Left lung (tissue), 14 donors: ENCODE data around the gene L3MBTL1. TPM values are rescaled to one million over a fixed set of nuclear protein-coding genes. Genes with fewer than 3 reads are reported as not detected.

Experiments
- ATAC-seq: fragments of 200-7000 bp; cut with Tn5 transposase; one replicate; pipeline ENCODE4 v1.9.1; 2020; ENCODE audit warnings: moderate library complexity
- DNase-seq, 4 donors: peaks; one replicate each; pipeline ENCODE4 v3.0.0-alpha.2; 2013 to 2020
- H3K27ac ChIP-seq, 2 donors: fragments of 200-600 bp; sonication (generic) in 1 of 2; one replicate each; pipeline versions ENCODE4 v1.5.0 to v1.8.0; 2020 to 2021
- H3K27me3 ChIP-seq, 2 donors: fragments of 200-600 bp; sonication (generic) in 1 of 2; one replicate each; pipeline versions ENCODE4 v1.5.0 to v1.8.0; 2020 to 2021
- H3K36me3 ChIP-seq, 2 donors: fragments of 200-600 bp; sonication (generic) in 1 of 2; one replicate each; pipeline versions ENCODE4 v1.5.0 to v1.8.0; 2020 to 2021
- H3K4me1 ChIP-seq, 2 donors: fragments of 200-600 bp; one replicate each; pipeline ENCODE4 v1.8.0; 2021
- H3K4me3 ChIP-seq, 2 donors: fragments of 200-600 bp; sonication (generic) in 1 of 2; one replicate each; pipeline versions ENCODE4 v1.5.0 to v1.8.0; 2020 to 2021; ENCODE audit warnings: mild to moderate bottlenecking in 1 of 2
- H3K9me3 ChIP-seq, 2 donors: fragments of 200-600 bp; sonication (generic) in 1 of 2; one replicate each; pipeline versions ENCODE4 v1.5.0 to v1.8.0; 2020 to 2021
- intact Hi-C, 2 donors: fragments of 100-400 bp; cut with DNase I; formaldehyde crosslinking; loops; one replicate each; pipeline versions ENCODE4 v1.11.2 to v1.14.2; 2022
- long read RNA-seq, 12 donors: library from polyadenylated mRNA in 2 of 12; unstranded in 2 of 12; transcript quantifications; one replicate each; pipeline ENCODE4 v2.0.0 and lab custom pipeline, GENCODE V29; 2019 to 2026
- polyA plus RNA-seq, 6 donors: library from polyadenylated mRNA; unstranded; fragments of 120-200 nt; gene quantifications; one replicate each; pipeline ENCODE4 v1.2.1, GENCODE V29; 2013; ENCODE audit not compliant: insufficient read length in 6 of 6
- total RNA-seq, 2 donors: library from RNA; stranded (reverse); fragmentation: NEBNext Ultra II Directional; extraction: Animal tissue kit (Norgen Biotek cat#: 25700); gene quantifications; one replicate each; pipeline ENCODE4 v1.2.1, GENCODE V29; 2021
- TF ChIP-seq, protein P1 (sequence below), 2 donors: fragments of 200-600 bp; sonication (generic) in 1 of 2; IDR thresholded peaks; one replicate each; pipeline versions ENCODE4 v1.5.0 to v1.8.0; 2021; ENCODE audit warnings: antibody characterized with exemption in 2 of 2
- donor health status: DM: no; HTN: yes; CAD: no.
- donor health status: DM: no; HTN: no; CAD: no.

Gene L3MBTL1
- total RNA-seq (1 to 10 TPM; 8.1 to 8.7 TPM), polyA plus RNA-seq (10 to 100 TPM; 14.3 to 25.4 (median 20.4) TPM)
- long read RNA-seq, donor 1, partial matches to known transcripts = 0 of 4 reads
- long read RNA-seq, donor 1, other reads (novel, unspliced or antisense) = 0 of 4 reads
- long read RNA-seq, donor 2 = 0 reads
- long read RNA-seq, donor 3 = 0 reads
- long read RNA-seq, donor 4, partial matches to known transcripts = 1 of 4 reads
- long read RNA-seq, donor 4, other reads (novel, unspliced or antisense) = 3 of 4 reads
- long read RNA-seq, donor 5 = 0 reads
- long read RNA-seq, donor 6, partial matches to known transcripts = 0 of 1 reads
- long read RNA-seq, donor 6, other reads (novel, unspliced or antisense) = 0 of 1 reads
- long read RNA-seq, donor 7 = 0 reads
- long read RNA-seq, donor 8, partial matches to known transcripts = 0 of 1 reads
- long read RNA-seq, donor 8, other reads (novel, unspliced or antisense) = 0 of 1 reads
- long read RNA-seq, donor 9 = 0 reads
- long read RNA-seq, donor 10, partial matches to known transcripts = 1 of 1 reads
- long read RNA-seq, donor 10, other reads (novel, unspliced or antisense) = 0 of 1 reads
- long read RNA-seq, donor 11, partial matches to known transcripts = 0 of 1 reads
- long read RNA-seq, donor 11, other reads (novel, unspliced or antisense) = 0 of 1 reads
- long read RNA-seq, donor 12 = 0 reads

DNA sequence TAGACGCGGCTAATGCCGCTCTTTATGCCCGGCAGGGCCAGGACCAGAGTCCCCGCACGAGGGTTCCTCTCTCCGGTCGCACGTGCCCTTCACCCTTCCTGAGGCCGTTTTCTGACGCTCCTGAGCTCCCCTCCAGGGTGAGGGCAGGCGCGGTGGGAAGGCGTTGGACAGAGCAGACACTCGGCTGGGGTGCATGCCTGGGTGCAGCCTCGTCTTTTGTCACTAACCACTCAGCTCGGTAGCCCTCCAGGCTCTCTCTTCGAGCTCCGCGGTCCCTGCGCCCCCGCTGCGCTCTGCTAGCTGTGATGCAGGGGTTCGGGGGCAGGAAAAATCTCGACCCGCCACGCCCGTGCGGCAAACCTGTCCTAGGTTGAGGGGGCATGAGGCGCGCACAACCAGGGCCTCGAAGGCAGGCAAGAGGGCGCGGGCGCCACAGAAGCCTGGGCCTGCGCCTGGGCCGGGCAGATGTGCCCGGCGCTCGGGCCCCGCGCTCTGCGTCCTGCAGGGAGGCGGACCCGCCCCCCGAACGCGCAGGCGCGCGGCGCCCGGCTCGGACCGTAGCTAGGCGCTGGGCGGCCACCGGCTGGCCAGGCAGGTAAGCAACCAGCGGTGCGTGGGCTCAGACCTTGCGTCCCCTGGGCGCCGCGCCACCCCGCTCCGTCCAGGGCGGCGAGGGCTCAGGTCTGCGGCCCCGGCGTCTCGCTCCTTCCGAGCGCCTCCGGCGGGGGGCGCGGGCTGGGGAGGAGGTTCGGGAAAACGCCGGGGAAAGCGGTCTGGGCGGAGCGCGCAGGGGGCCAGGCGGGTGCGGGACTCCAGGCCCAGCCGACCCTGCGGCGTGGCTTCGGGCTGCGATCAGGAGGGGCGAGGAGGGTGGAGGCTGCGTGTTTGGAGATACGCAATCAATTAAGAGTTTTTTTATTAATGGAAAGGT is at the start of gene L3MBTL1:
TSS of gene L3MBTL1 (plus strand) at position 548 of the 931 bp plus-strand sequence. CDS start 5,807 bp downstream, outside the sequence.
- Histone ChIP-seq H3K4me1 (peaks cover 3 to 14% of the 10 kb centered on the region in 2 donors), H3K27me3 (peaks cover 6 to 52% of the 10 kb centered on the region in 2 donors), H3K4me3 (peak within 1 kb of the TSS; percentile 53 to 63), H3K36me3 (no peaks in the 10 kb centered on the region), H3K9me3 (no peaks in the 10 kb centered on the region), H3K27ac (no peak within 1 kb of the TSS)
- DNase-seq (peak; percentile 31 to 90 (median 54)), ATAC-seq (peak; percentile 97)
- intact Hi-C loops = no loop called here
- TF ChIP-seq, protein P1, sequence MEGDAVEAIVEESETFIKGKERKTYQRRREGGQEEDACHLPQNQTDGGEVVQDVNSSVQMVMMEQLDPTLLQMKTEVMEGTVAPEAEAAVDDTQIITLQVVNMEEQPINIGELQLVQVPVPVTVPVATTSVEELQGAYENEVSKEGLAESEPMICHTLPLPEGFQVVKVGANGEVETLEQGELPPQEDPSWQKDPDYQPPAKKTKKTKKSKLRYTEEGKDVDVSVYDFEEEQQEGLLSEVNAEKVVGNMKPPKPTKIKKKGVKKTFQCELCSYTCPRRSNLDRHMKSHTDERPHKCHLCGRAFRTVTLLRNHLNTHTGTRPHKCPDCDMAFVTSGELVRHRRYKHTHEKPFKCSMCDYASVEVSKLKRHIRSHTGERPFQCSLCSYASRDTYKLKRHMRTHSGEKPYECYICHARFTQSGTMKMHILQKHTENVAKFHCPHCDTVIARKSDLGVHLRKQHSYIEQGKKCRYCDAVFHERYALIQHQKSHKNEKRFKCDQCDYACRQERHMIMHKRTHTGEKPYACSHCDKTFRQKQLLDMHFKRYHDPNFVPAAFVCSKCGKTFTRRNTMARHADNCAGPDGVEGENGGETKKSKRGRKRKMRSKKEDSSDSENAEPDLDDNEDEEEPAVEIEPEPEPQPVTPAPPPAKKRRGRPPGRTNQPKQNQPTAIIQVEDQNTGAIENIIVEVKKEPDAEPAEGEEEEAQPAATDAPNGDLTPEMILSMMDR (IDR thresholded peaks at IDR 0.05) = no peak

DNA sequence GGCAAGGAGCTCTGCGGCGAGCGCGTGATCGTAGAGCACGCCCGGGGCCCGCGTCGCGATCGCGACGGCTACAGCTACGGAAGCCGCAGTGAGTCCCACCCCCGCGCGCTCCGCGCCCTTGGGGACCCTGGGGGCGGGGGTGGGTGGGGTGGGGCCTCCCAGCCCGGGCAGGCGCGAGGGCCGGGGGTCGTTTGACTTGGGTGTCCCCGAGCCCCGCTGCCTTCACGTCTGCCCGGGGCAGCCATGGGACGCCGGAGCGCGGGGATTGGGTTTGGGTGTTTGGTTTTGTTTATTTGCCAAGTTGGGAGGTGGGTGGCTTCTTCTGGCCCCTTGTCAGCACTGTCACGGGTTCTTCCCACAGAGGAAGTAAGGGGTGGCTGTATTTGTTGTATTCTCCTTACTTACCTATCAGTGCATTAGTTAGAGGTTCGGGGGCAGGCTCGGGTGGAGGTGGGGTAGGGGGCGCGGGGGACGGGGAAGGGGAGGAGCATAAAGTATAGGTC is 49.0 kb upstream of the L3MBTL1 start:
- TF ChIP-seq, protein P1 (IDR thresholded peaks at IDR 0.05) = no peak
- intact Hi-C loops = no loop called here
- Histone ChIP-seq H3K36me3 (peaks cover 0 to 44% of the 10 kb centered on the region in 2 donors), H3K4me1 (peaks cover 16 to 46% of the 10 kb centered on the region in 2 donors), H3K4me3 (peak overlapping the region; percentile 79 to 87), H3K27ac (peak overlapping the region; percentile 99 to 100), H3K27me3 (peaks cover 0 to 13% of the 10 kb centered on the region in 2 donors), H3K9me3 (no peaks in the 10 kb centered on the region)
- DNase-seq (peak in 1 of 4 donors; percentile 24), ATAC-seq (no peak)

DNA sequence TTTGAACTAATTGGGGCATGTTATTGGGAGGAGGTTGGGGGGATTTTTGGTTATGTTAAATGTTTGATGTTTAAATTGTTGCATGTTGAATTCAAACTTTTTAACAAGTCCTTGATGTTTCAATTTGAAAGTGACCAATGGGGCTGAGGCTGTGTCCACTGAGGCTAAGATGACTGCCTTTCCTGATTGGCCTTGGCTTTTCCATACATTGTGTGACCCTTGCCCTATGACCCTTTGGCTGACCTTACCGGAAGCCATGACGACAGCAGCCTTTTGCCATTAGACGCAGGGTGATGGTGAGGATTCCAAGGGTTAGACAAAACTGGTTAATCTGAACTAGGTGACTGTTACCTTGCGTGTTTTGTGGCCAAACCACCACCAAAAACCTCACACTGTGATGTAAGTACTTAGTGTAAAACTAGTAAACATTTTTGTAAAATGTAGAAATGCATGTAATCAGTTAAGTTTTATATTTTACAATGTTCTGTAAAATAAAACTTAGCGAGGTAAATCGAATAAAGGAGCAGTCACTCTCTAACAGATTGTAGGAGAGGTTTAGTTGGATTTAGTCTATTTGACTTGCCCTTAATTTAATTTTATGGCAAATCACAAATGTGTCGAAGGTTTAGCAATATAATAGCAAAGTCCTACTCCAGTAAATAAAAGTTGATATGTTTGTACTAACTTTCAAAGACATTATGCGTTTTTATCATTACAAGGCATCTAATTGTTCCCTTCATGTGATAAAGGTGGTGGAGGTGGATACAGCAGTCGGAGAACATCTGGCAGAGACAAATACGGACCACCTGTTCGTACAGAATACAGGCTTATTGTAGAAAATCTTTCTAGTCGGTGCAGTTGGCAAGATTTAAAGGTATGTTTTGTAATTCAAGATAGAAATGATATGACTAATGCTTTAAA is 48.2 kb upstream of the L3MBTL1 start:
- H3K9me3 ChIP-seq = no peaks in the 10 kb centered on the region
- DNase-seq (peak in 1 of 4 donors; percentile 35), ATAC-seq (no peak)
- intact Hi-C loops = no loop called here
- peaks cover 0 to 53% of the 10 kb centered on the region in 2 donors for H3K36me3 ChIP-seq
- peak overlapping the region in 1 of 2 donors; percentile 1 for H3K27ac ChIP-seq
- peaks cover 0 to 8% of the 10 kb centered on the region in 2 donors for H3K27me3 ChIP-seq
- peak overlapping the region; percentile 79 to 87 for H3K4me3 ChIP-seq
- TF ChIP-seq, protein P1 (IDR thresholded peaks at IDR 0.05) = no peak
- peaks cover 16 to 47% of the 10 kb centered on the region in 2 donors for H3K4me1 ChIP-seq

DNA sequence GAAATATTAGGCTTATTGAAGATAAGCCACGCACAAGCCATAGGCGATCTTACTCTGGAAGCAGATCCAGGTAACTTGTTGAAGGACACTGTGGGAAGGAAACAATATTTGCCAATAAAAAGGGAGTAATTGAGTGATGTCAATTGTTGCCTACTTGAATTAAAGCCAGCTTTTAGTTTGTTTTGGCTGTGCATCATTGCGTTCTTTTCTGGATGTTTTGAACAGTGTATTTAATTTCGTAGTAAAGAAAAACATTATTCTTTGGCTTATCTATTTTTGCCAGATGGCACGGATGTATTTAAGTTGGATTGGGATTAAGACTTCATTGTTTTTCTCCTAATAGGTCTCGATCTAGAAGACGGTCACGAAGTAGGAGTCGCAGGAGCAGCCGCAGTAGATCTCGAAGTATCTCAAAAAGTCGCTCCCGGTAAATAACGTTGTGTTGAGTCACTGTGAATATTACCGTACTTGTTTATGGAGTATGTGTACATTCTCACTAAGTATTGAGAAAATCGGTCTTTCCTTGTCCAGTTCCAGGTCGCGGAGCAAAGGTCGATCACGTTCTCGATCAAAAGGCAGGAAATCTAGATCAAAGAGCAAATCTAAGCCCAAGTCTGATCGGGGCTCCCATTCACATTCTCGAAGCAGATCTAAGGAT is 47.2 kb upstream of the L3MBTL1 start:
- no peaks in the 10 kb centered on the region for H3K9me3 ChIP-seq
- no peak overlapping the region for H3K27ac ChIP-seq
- H3K27me3 ChIP-seq = no peaks in the 10 kb centered on the region
- TF ChIP-seq, protein P1 (IDR thresholded peaks at IDR 0.05) = no peak
- intact Hi-C loops = no loop called here
- DNase-seq (no peak), ATAC-seq (no peak)
- H3K4me3 ChIP-seq = peak overlapping the region in 1 of 2 donors; percentile 87
- H3K4me1 ChIP-seq = peaks cover 16 to 50% of the 10 kb centered on the region in 2 donors
- peaks cover 0 to 63% of the 10 kb centered on the region in 2 donors for H3K36me3 ChIP-seq
